Endothelial cell of umbilical vein (primary cell): ENCODE measurements around the gene NR2F6. TPM values are rescaled to one million over a fixed set of nuclear protein-coding genes. Genes with fewer than 3 reads are reported as not detected.
A peak's percentile ranks its signal among the peaks of the same experiment; 100 is the strongest.

Experiments
- BruUV-seq: library from RNA; stranded (reverse); fragments of 400-500 nt; replicated peaks from 2 replicates; lab custom pipeline; 2021; lab: Mats Ljungman, UMichigan
- CTCF ChIA-PET: fragments of 300-600, 350-600 bp; sonication (Branson Sonifier 250); formaldehyde crosslinking; loops from one replicate; lab custom pipeline; 2021; ENCODE audit warnings: antibody characterized with exemption, inconsistent platforms; lab: Charles Lee
- POLR2A ChIA-PET: fragments of 300-600, 350-600 bp; sonication (Branson Sonifier 250); formaldehyde crosslinking; loops from one replicate; lab custom pipeline; 2021; ENCODE audit warnings: antibody characterized with exemption, inconsistent platforms; lab: Charles Lee
- DNase-seq: peaks from one replicate; pipeline ENCODE4 v3.0.0-alpha.2; 2011; ENCODE audit warnings: low read depth, low spot score
- FAIRE-seq: peaks from 2 replicates; lab custom pipeline; 2011; peaks lifted over from hg19 to GRCh38; lab: Jason Lieb, UNC
- H2AFZ ChIP-seq: 2 replicates; pipeline ENCODE4 v1.6.0; 2012; ENCODE audit warnings: low read depth, low read length, control low read depth, inconsistent platforms
- H3K27ac ChIP-seq: 2 replicates; pipeline ENCODE4 v1.5.1; 2011; ENCODE audit warnings: low read depth, mild to moderate bottlenecking, control low read depth, low read length, moderate library complexity; ENCODE audit not compliant: insufficient read depth
- H3K27me3 ChIP-seq, 2 experiments: 2 replicates each; pipeline versions ENCODE4 v1.6.0 to v1.6.1; 2011; ENCODE audit warnings: low read length in 2 of 2, mixed read lengths in 1 of 2; ENCODE audit not compliant: control insufficient read depth in 2 of 2, insufficient read depth in 2 of 2
- H3K36me3 ChIP-seq, 2 experiments: 2 replicates in 1 of 2; 3 replicates in 1 of 2; pipeline ENCODE4 v1.5.1; 2011; ENCODE audit warnings: low read length in 2 of 2, mild to moderate bottlenecking in 1 of 2, moderate library complexity in 1 of 2; ENCODE audit not compliant: control insufficient read depth in 2 of 2, insufficient read depth in 2 of 2; ENCODE audit errors: extremely low read depth in 1 of 2
- H3K4me1 ChIP-seq: 3 replicates; pipeline ENCODE4 v1.5.1; 2011; ENCODE audit warnings: mild to moderate bottlenecking, low read length; ENCODE audit not compliant: control insufficient read depth, insufficient read depth; ENCODE audit errors: extremely low read depth
- H3K4me2 ChIP-seq: 2 replicates; pipeline ENCODE4 v1.6.1; 2011; ENCODE audit warnings: low read length, control low read depth, mixed read lengths; ENCODE audit not compliant: insufficient read depth
- H3K4me3 ChIP-seq, 3 experiments: fragments of 200-600 bp in 1 of 3; sonication (generic), shearing (Covaris generic) in 1 of 3; replicated peaks in 1 of 3; 2 replicates each; pipeline ENCODE4 v1.5.1; 2011 to 2016; ENCODE audit warnings: control low read depth in 3 of 3, low read length in 3 of 3, mild to moderate bottlenecking in 2 of 3, inconsistent platforms in 1 of 3, low read depth in 1 of 3, moderate library complexity in 1 of 3; ENCODE audit not compliant: insufficient read depth in 1 of 3
- H3K79me2 ChIP-seq: 2 replicates; pipeline ENCODE4 v1.6.0; 2012; ENCODE audit warnings: low read length, inconsistent platforms; ENCODE audit not compliant: control insufficient read depth, insufficient read depth
- H3K9ac ChIP-seq: replicated peaks from 2 replicates; pipeline ENCODE3; 2011; ENCODE audit warnings: low read length, control low read depth; ENCODE audit not compliant: insufficient read depth; ENCODE audit errors: extremely low read depth
- H3K9me1 ChIP-seq: replicated peaks from 3 replicates; pipeline ENCODE4 v1.6.0; 2011; ENCODE audit warnings: mild to moderate bottlenecking, low read length; ENCODE audit not compliant: control insufficient read depth, insufficient read depth; ENCODE audit errors: extremely low read depth
- H3K9me3 ChIP-seq: replicated peaks from 2 replicates; pipeline ENCODE4 v1.5.1; 2012; ENCODE audit warnings: low read length, inconsistent platforms; ENCODE audit not compliant: control insufficient read depth, insufficient read depth
- H4K20me1 ChIP-seq: replicated peaks from 2 replicates; pipeline ENCODE3; 2011; ENCODE audit warnings: mild to moderate bottlenecking, low read length; ENCODE audit not compliant: control insufficient read depth, insufficient read depth; ENCODE audit errors: extremely low read depth
- EZH2 ChIP-seq: IDR thresholded peaks from 2 replicates; pipeline ENCODE4 v1.6.1; 2012; ENCODE audit warnings: borderline replicate concordance, low read depth, mild to moderate bottlenecking, moderate library complexity, low read length, inconsistent platforms; ENCODE audit not compliant: severe bottlenecking
- FOS ChIP-seq: IDR thresholded peaks from 2 replicates; pipeline ENCODE4 v1.6.1; 2011; ENCODE audit warnings: mild to moderate bottlenecking, low read length, moderate library complexity, borderline replicate concordance; ENCODE audit not compliant: insufficient read depth
- GATA2 ChIP-seq: IDR thresholded peaks from 2 replicates; pipeline ENCODE4 v1.7.0; 2011; ENCODE audit warnings: low read depth, mild to moderate bottlenecking, moderate library complexity, mixed read lengths, low read length; ENCODE audit not compliant: insufficient read length, insufficient read depth
- JUN ChIP-seq: IDR thresholded peaks from 2 replicates; pipeline ENCODE4 v1.6.1; 2011; ENCODE audit warnings: borderline replicate concordance, low read depth; ENCODE audit not compliant: insufficient read length, insufficient read depth
- MYC ChIP-seq: IDR thresholded peaks from one replicate; pipeline ENCODE4 v1.6.1; 2011; ENCODE audit warnings: mild to moderate bottlenecking, low read depth, low read length
- POLR2A ChIP-seq: IDR thresholded peaks from 2 replicates; pipeline ENCODE4 v1.6.1; 2012; ENCODE audit warnings: low read depth, mild to moderate bottlenecking, control low read depth, low read length
- POLR2AphosphoS5 ChIP-seq: IDR thresholded peaks from 2 replicates; pipeline ENCODE4 v1.6.1; 2012; ENCODE audit warnings: low read depth, mild to moderate bottlenecking, control low read depth, low read length, moderate library complexity; ENCODE audit not compliant: insufficient read depth
- dilution Hi-C: fragments of 300-500 bp; cut with MboI; formaldehyde crosslinking; loops from one replicate; pipeline ENCODE4 v1.15.0; 2019; ENCODE audit warnings: low sequenced_read_pairs; ENCODE audit not compliant: extremely low pct_ligation_motif_present
- intact Hi-C: fragments of 100-400 bp; cut with micrococcal nuclease; formaldehyde crosslinking; loops from one replicate; pipeline ENCODE4 v1.10.0; 2022
- polyA plus RNA-seq, 4 experiments: library from polyadenylated mRNA; depleted of rRNA in 3 of 4; stranded (reverse) in 3 of 4; unstranded in 1 of 4; fragments of >200 nt; gene quantifications; 2 replicates each; pipeline versions ENCODE4 v1.2.1 to v1.2.3, GENCODE V29; 2011 to 2012; ENCODE audit warnings: missing spikeins in 1 of 4
- total RNA-seq: library from RNA; stranded (reverse); gene quantifications from 2 replicates; pipeline ENCODE4 v1.2.3, GENCODE V29; 2021
- TF ChIP-seq, protein P1 (sequence below): IDR thresholded peaks from 2 replicates; pipeline ENCODE4 v1.6.1; 2011; ENCODE audit not compliant: insufficient read depth, insufficient read length
- TF ChIP-seq, protein P2 (sequence below), 2 donors: IDR thresholded peaks; 1 replicate in 1 of 2; 2 replicates in 1 of 2; pipeline ENCODE4 v1.5.1; 2011; ENCODE audit warnings: low read length in 2 of 2, mild to moderate bottlenecking in 2 of 2, moderate library complexity in 2 of 2, control low read depth in 1 of 2, inconsistent platforms in 1 of 2, low read depth in 1 of 2; ENCODE audit not compliant: insufficient read depth in 1 of 2; ENCODE audit errors: extremely low read depth in 1 of 2

NR2F6 gene
- total and polyA plus RNA-seq, 2 donors (not counting 3 experiments of a cell fraction or from before 2014, with no cell fraction given): 36.1 to 38.9 TPM

DNA sequence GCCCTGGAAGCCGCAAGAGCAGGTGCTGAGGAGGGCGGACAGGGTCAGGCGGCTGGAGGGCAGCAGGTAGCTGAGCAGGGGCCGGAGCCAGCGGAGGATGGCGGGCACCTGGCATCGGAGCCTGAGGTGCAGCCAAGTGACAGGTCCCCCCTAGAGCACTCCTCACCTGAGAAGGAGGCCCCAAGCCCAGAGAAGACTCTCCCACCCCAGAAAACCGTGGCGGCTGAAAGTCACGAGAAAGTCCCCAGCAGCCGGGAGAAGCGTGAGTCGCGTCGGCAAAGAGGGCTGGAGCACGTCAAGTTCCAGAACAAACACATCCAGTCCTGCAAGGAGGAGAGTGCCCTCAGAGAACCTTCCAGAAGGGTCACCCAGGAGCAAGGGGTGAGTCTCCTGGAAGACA lies 51.1 kb downstream of the NR2F6 start:
- Histone ChIP-seq H3K4me2 (no peak overlapping the region), H3K9ac (no peak overlapping the region), H3K79me2 (no peaks in the 10 kb centered on the region), H3K36me3 (peaks cover 0 to 53% of the 10 kb centered on the region in 2 experiments), H3K9me3 (no peaks in the 10 kb centered on the region), H3K27me3 (no peaks in the 10 kb centered on the region), H3K27ac (no peak overlapping the region), H4K20me1 (no peaks in the 10 kb centered on the region), H3K4me1 (no peaks in the 10 kb centered on the region), H3K9me1 (no peaks in the 10 kb centered on the region), H2AFZ (no peak overlapping the region), H3K4me3 (no peak overlapping the region)
- ChIA-PET CTCF (no interaction called here), POLR2A (no interaction called here)
- no peak for TF ChIP-seq POLR2A
- no peak for TF ChIP-seq MYC
- TF ChIP-seq EZH2: no peak
- no peak for TF ChIP-seq JUN
- TF ChIP-seq, protein P1, sequence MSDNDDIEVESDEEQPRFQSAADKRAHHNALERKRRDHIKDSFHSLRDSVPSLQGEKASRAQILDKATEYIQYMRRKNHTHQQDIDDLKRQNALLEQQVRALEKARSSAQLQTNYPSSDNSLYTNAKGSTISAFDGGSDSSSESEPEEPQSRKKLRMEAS: no peak
- TF ChIP-seq GATA2: no peak
- no peak for TF ChIP-seq POLR2AphosphoS5
- TF ChIP-seq FOS: no peak
- TF ChIP-seq, protein P2, sequence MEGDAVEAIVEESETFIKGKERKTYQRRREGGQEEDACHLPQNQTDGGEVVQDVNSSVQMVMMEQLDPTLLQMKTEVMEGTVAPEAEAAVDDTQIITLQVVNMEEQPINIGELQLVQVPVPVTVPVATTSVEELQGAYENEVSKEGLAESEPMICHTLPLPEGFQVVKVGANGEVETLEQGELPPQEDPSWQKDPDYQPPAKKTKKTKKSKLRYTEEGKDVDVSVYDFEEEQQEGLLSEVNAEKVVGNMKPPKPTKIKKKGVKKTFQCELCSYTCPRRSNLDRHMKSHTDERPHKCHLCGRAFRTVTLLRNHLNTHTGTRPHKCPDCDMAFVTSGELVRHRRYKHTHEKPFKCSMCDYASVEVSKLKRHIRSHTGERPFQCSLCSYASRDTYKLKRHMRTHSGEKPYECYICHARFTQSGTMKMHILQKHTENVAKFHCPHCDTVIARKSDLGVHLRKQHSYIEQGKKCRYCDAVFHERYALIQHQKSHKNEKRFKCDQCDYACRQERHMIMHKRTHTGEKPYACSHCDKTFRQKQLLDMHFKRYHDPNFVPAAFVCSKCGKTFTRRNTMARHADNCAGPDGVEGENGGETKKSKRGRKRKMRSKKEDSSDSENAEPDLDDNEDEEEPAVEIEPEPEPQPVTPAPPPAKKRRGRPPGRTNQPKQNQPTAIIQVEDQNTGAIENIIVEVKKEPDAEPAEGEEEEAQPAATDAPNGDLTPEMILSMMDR (IDR thresholded peaks at IDR 0.05; ENCODE audit: extremely low read depth in 1 of 2, insufficient read depth in 1 of 2, low read depth in 1 of 2, low read length in 2 of 2): no peak
- dilution Hi-C loops: no loop called here
- BruUV-seq: TSS peak; percentile 90
- intact Hi-C loops: no loop called here
- FAIRE-seq (no peak), DNase-seq (no peak)
